A549 treated with Mapracorat at 1 μM for 4 hours (cell line): ENCODE results near the gene SCGB3A2. TPM values are rescaled to one million over a fixed set of nuclear protein-coding genes. Genes with fewer than 3 reads are reported as not detected.

Experiments
- total RNA-seq: library from RNA; stranded (reverse); fragments of 200-300 nt; extraction: Qiagen RNA extraction; gene quantifications from 5 replicates; pipeline ENCODE4 v1.2.3, GENCODE V29; 2022

The SCGB3A2 gene, protein sequence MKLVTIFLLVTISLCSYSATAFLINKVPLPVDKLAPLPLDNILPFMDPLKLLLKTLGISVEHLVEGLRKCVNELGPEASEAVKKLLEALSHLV
- total RNA-seq = not detected in 5 replicates

DNA sequence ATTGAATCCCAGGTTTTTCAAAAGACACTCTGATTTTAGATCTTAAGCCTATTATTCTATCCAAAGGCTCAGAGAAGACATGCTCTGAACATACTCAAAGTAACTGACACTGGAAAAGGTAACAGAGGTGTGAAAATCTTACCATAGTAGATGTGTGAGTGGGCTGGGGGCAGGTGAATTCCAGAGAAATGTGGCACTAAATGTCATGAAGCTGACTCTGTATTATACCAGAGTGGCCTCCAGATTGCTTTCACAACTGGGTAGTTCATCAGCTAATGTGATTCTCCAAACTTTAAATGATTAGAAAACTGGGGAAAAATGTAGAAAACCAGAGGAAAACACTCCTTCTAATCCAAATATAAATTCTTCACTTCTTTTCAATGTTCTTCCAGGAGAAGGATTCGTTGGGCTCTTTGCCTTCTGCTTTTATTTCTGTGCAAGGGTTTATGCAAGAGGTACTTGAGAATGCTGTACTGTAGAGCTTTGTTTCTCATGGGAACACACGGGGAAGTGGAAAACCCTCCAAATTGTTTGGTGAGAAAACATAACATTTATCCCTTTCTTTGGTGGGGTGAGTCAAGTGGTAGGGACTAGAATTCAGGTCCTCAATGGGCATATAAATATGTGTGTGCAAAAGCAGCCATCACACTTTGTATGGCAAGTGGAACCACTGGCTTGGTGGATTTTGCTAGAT is at the start of gene SCGB3A2:
SCGB3A2 (plus strand) TSS at position 646 of the 694 bp plus-strand sequence. CDS start 93 bp downstream, outside the sequence.

DNA sequence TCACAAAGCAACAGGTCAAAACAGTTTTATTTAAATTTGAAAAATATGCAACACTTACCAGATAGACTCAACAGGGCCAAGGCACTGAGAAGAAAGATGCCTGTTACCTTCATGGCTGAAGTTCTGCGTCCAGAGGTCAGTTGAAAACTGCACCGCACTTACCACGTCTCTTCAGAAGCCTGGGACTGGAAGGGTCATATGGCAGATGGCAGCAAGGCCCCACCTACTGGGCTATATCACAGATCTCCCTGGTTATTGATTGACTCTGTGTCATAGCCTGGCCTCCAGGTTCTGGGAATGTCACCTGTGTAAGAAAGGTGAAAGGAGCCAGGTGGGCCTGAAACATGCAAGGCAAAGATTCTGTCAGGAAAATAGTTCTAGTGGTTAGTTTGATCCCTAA is 47.0 kb upstream of the SCGB3A2 start, which contains the start of gene SPINK1:
SPINK1 (minus strand) TSS at position 207 of the 400 bp plus-strand sequence; CDS start at position 113, 94 bp downstream.

DNA sequence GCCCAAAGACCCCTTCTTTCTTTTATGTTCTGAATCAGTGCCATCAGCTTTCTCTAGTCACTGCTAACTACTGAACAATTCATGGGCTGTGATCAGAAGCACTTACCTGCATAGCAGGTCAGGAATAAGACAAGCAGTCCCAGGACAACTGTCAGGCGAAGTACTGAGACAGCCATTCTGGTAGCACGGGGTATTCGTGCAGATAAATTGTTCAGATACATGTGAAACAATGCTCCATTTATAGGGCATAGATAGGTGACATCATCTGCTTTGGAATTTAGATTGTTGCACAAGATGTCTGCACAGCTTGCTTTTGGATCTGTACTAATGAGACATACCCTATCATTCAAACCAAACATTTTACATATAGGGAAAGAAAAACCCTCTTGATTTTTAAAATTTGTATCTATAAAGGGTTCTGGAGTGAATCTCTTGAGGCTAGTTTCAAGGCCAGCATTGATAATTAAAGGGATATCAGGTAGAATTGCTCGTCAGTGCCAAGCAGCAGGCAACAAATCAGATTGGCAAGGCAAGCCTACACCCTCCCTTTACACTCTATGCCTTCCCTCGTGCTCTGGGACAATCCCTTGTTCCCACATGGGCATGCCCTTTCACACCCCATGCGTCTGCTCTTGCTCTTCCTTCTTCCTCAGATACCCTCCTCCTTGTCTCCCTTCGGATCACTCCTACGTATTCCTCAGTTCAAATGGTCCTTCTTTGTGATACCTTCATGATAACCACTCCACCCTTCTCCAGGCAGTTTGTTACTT is 28.0 kb downstream of the SCGB3A2 start, which contains the start of gene C5orf46:
C5orf46 (minus strand) TSS at position 213 of the 770 bp plus-strand sequence; CDS start at position 176, 37 bp downstream.

Other genes with a start within 250 kb of the SCGB3A2 start
- not detected in 5 replicates for gene JAKMIP2, start 96.0 kb upstream of the SCGB3A2 start, total RNA-seq
- gene SPINK1, start 47.0 kb upstream of the SCGB3A2 start, total RNA-seq = 0.43 to 1.9 TPM (median 1.4 TPM) in 4 of 5 replicates, not detected in the other
- 0.29 to 0.44 TPM in 2 of 5 replicates, not detected in the others for gene C5orf46, start 27.8 kb downstream of the SCGB3A2 start, total RNA-seq
- not detected in 5 replicates for gene SPINK5, start 185.3 kb downstream of the SCGB3A2 start, total RNA-seq